Common myeloid progenitor, CD34-positive (primary cell): ENCODE measurements around the gene FNDC1.

Experiments used
- CTCF ChIA-PET: fragments of 350-600 bp; sonication (Branson Sonifier 250); formaldehyde crosslinking; loops from one replicate; lab custom pipeline; 2021; ENCODE audit warnings: antibody characterized with exemption; lab: Charles Lee
- POLR2A ChIA-PET: fragments of 350-600 bp; sonication (Branson Sonifier 250); formaldehyde crosslinking; loops from one replicate; lab custom pipeline; 2021; ENCODE audit warnings: antibody characterized with exemption; lab: Charles Lee
- DNase-seq, 3 donors: peaks; one replicate each; pipeline versions ENCODE4 v3.0.0 to v3.0.0-alpha.2; 2013
- H3K27ac ChIP-seq, 2 experiments: 1 replicate in 1 of 2; 2 replicates in 1 of 2; pipeline ENCODE4 v1.7.0; 2013; ENCODE audit warnings: inconsistent platforms in 2 of 2, low read length in 2 of 2, mild to moderate bottlenecking in 2 of 2, low read depth in 1 of 2, moderate library complexity in 1 of 2; ENCODE audit not compliant: severe bottlenecking in 2 of 2, insufficient read depth in 1 of 2, poor library complexity in 1 of 2
- H3K27me3 ChIP-seq, 5 experiments: replicated peaks in 2 of 5; 1 replicate in 3 of 5; 2 replicates in 2 of 5; pipeline versions ENCODE4 v1.6.1 to v1.7.0; 2013; ENCODE audit warnings: low read length in 4 of 5, mild to moderate bottlenecking in 2 of 5, moderate library complexity in 2 of 5, inconsistent platforms in 1 of 5; ENCODE audit not compliant: insufficient read depth in 5 of 5, control insufficient read depth in 4 of 5
- H3K36me3 ChIP-seq, 4 experiments: 1 replicate in 2 of 4; 2 replicates in 2 of 4; pipeline versions ENCODE4 v1.6.1 to v1.7.0; 2013; ENCODE audit warnings: low read length in 3 of 4, control low read depth in 1 of 4, mild to moderate bottlenecking in 1 of 4; ENCODE audit not compliant: control insufficient read depth in 4 of 4, insufficient read depth in 4 of 4
- H3K4me1 ChIP-seq, 4 experiments: 1 replicate in 3 of 4; 2 replicates in 1 of 4; pipeline versions ENCODE4 v1.6.1 to v1.7.1; 2013; ENCODE audit warnings: low read length in 3 of 4, mild to moderate bottlenecking in 3 of 4, control low read depth in 1 of 4, inconsistent platforms in 1 of 4, moderate library complexity in 1 of 4; ENCODE audit not compliant: control insufficient read depth in 4 of 4, insufficient read depth in 4 of 4; ENCODE audit errors: control extremely low read depth in 1 of 4
- H3K4me3 ChIP-seq, 7 experiments: 1 replicate in 4 of 7; 2 replicates in 3 of 7; pipeline versions ENCODE4 v1.5.1 to v1.7.0; 2013; ENCODE audit warnings: mild to moderate bottlenecking in 7 of 7, low read length in 6 of 7, moderate library complexity in 6 of 7, inconsistent platforms in 2 of 7, low read depth in 2 of 7, control low read depth in 1 of 7; ENCODE audit not compliant: insufficient read depth in 4 of 7, control insufficient read depth in 1 of 7; ENCODE audit errors: extremely low read depth in 1 of 7
- H3K9me3 ChIP-seq, 5 experiments: 1 replicate in 4 of 5; 2 replicates in 1 of 5; pipeline versions ENCODE4 v1.6.1 to v1.7.1; 2013; ENCODE audit warnings: low read length in 4 of 5, mild to moderate bottlenecking in 2 of 5, inconsistent platforms in 1 of 5, low read depth in 1 of 5, moderate library complexity in 1 of 5; ENCODE audit not compliant: control insufficient read depth in 4 of 5, insufficient read depth in 2 of 5; ENCODE audit errors: control extremely low read depth in 1 of 5
- WGBS: methylation state at CpG from one replicate; pipeline ENCODE4 v1.1.5; 2013; ENCODE audit not compliant: insufficient coverage; 5-methylcytosine and 5-hydroxymethylcytosine counted together

The FNDC1 gene

GRCh38 chr6:159301810-159302593, 132.8 kb downstream of the FNDC1 start:
- Histone ChIP-seq H3K4me3 (no peak overlapping the region), H3K9me3 (peaks cover 0 to 3% (median 0%) of the 10 kb centered on the region in 5 experiments), H3K4me1 (no peaks in the 10 kb centered on the region), H3K27ac (no peak overlapping the region), H3K36me3 (no peaks in the 10 kb centered on the region), H3K27me3 (peaks cover 0 to 4% (median 0%) of the 10 kb centered on the region in 5 experiments)
- CTCF ChIA-PET = no interaction called here
- DNase-seq = no peak
- 88% methylated on average over 3 of the region's 7 CpGs for WGBS
- POLR2A ChIA-PET = no interaction called here

GRCh38 chr6:159302594-159302992, 133.4 kb downstream of the FNDC1 start:
- POLR2A ChIA-PET = no interaction called here
- no peak for DNase-seq
- no peaks in the 10 kb centered on the region for H3K36me3 ChIP-seq
- H3K4me3 ChIP-seq = no peak overlapping the region
- WGBS = 59% methylated on average over 4 of the region's 5 CpGs
- peaks cover 0 to 4% (median 0%) of the 10 kb centered on the region in 5 experiments for H3K27me3 ChIP-seq
- H3K27ac ChIP-seq = no peak overlapping the region
- CTCF ChIA-PET = no interaction called here
- peaks cover 0 to 3% (median 0%) of the 10 kb centered on the region in 5 experiments for H3K9me3 ChIP-seq
- H3K4me1 ChIP-seq = no peaks in the 10 kb centered on the region

- 100% methylated on average over 1 of the region's 2 CpGs for WGBS
- CTCF ChIA-PET = no interaction called here
These were observed 134.0 kb downstream of the FNDC1 start for GRCh38 chr6:159303159-159303558.

GRCh38 chr6:159303784-159304183, 134.6 kb downstream of the FNDC1 start:
- ChIA-PET CTCF (no interaction called here), POLR2A (no interaction called here)
- H3K27ac ChIP-seq = no peak overlapping the region
- 88% methylated on average over 6 of the region's 6 CpGs for WGBS
- no peak for DNase-seq
- H3K27me3 ChIP-seq = peaks cover 0 to 5% (median 0%) of the 10 kb centered on the region in 5 experiments
- H3K9me3 ChIP-seq = peaks cover 0 to 3% (median 0%) of the 10 kb centered on the region in 5 experiments
- no peaks in the 10 kb centered on the region for H3K4me1 ChIP-seq
- no peaks in the 10 kb centered on the region for H3K36me3 ChIP-seq
- no peak overlapping the region for H3K4me3 ChIP-seq

More at GRCh38 chr6:159303159-159303558, 134.0 kb downstream of the FNDC1 start:
- Histone ChIP-seq H3K9me3 (peaks cover 0 to 3% (median 0%) of the 10 kb centered on the region in 5 experiments), H3K4me1 (no peaks in the 10 kb centered on the region), H3K4me3 (no peak overlapping the region), H3K36me3 (no peaks in the 10 kb centered on the region), H3K27ac (no peak overlapping the region), H3K27me3 (peaks cover 0 to 5% (median 0%) of the 10 kb centered on the region in 5 experiments)
- no peak for DNase-seq
- POLR2A ChIA-PET = no interaction called here

- DNase-seq = no peak
- no CpG with 5 or more reads among the region's 1 CpG for WGBS
- H3K9me3 ChIP-seq = peaks cover 0 to 1% (median 0%) of the 10 kb centered on the region in 5 experiments
- ChIA-PET POLR2A (no interaction called here), CTCF (no interaction called here)
- H3K27me3 ChIP-seq = peaks cover 0 to 5% (median 0%) of the 10 kb centered on the region in 5 experiments
- H3K27ac ChIP-seq = no peak overlapping the region
- no peak overlapping the region for H3K4me3 ChIP-seq
- H3K4me1 ChIP-seq = no peaks in the 10 kb centered on the region
- no peaks in the 10 kb centered on the region for H3K36me3 ChIP-seq
These were observed 135.4 kb downstream of the FNDC1 start for GRCh38 chr6:159304641-159305040.

GRCh38 chr6:159305159-159305558, 136.0 kb downstream of the FNDC1 start:
- H3K27me3 ChIP-seq = peaks cover 0 to 5% (median 0%) of the 10 kb centered on the region in 5 experiments
- no peak overlapping the region for H3K27ac ChIP-seq
- H3K4me1 ChIP-seq = no peaks in the 10 kb centered on the region
- H3K9me3 ChIP-seq = no peaks in the 10 kb centered on the region
- 95% methylated on average over 4 of the region's 5 CpGs for WGBS
- POLR2A ChIA-PET = no interaction called here
- no peaks in the 10 kb centered on the region for H3K36me3 ChIP-seq
- CTCF ChIA-PET = no interaction called here
- no peak overlapping the region for H3K4me3 ChIP-seq
- no peak for DNase-seq

GRCh38 chr6:159305804-159306537, 136.8 kb downstream of the FNDC1 start:
- H3K27me3 ChIP-seq = peaks cover 0 to 5% (median 0%) of the 10 kb centered on the region in 5 experiments
- no CpG with 5 or more reads among the region's 3 CpGs for WGBS
- CTCF ChIA-PET = no interaction called here
- DNase-seq = no peak
- H3K4me1 ChIP-seq = no peaks in the 10 kb centered on the region
- H3K36me3 ChIP-seq = no peaks in the 10 kb centered on the region
- POLR2A ChIA-PET = no interaction called here
- H3K9me3 ChIP-seq = no peaks in the 10 kb centered on the region
- no peak overlapping the region for H3K4me3 ChIP-seq
- no peak overlapping the region for H3K27ac ChIP-seq
